C4-2B (cell line): ENCODE measurements around the gene MAFF.

ENCODE experiments used
- CTCF ChIP-seq: fragments of 450-650 bp; conservative IDR thresholded peaks from 2 replicates; pipeline ENCODE4 v1.5.1; 2017; ENCODE audit warnings: mild to moderate bottlenecking
- ZFX ChIP-seq: fragments of 450-650 bp; IDR thresholded peaks from 2 replicates; pipeline ENCODE4 v1.6.1; 2017

DNA sequence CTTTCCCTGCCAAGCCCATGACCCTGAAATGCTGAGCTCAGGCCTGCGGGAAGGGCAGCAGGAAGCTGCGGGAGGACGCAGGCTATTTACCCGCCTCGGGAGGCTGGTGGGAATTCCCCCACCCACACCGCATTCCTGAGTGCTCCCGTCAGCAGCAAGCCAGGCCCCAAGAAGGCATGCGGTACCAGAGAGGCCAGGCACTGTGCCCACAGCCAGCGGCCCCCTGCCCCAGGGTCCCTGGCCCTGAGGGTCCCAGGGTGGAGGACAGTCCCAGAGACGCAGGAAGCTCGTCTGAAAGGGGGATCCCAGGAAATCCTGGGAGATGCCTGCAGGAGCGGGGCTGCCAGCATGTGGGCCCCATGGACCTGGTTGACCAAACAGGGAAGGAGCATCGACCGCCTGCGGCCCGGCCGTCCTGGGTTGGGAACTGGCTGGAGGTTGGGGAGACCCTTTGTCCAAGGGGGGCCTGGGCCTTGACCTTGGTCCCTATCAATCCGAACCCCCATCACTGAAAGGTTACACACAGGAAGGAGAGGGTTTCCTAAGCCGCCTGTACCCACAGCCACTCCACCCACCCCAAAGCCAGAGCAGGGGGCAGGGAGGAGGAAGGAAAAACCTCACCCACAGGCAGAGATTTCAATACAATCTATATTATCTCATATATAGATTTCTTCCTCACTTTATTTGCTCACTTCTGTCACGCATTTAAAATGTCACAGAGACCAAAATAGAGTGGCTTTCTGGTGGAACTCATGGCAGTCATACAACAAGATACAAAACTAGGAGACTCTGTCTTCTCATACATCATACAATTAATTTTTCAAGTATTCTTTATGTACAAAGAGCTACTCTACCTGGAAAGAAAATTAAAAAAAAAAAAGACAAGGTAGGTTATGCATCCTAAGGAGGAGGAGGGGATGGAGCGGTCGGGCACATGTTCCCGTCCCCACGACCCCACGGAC lies 17.1 kb downstream of the MAFF start:
- TF ChIP-seq CTCF: no peak
- TF ChIP-seq ZFX: no peak
